Activated naive CD4-positive, alpha-beta T cell (primary cell): ENCODE measurements around the gene GAS6.
"Not testable (repeated sequence)": the region's sequence is repeated elsewhere in the genome, so short reads cannot be mapped to it uniquely, and the experiment has no call there.

Experiments used
- DNase-seq, 4 experiments: peaks; one replicate each; lab custom pipeline; 2025; lab: John Stamatoyannopoulos, UW

GAS6 gene

DNA sequence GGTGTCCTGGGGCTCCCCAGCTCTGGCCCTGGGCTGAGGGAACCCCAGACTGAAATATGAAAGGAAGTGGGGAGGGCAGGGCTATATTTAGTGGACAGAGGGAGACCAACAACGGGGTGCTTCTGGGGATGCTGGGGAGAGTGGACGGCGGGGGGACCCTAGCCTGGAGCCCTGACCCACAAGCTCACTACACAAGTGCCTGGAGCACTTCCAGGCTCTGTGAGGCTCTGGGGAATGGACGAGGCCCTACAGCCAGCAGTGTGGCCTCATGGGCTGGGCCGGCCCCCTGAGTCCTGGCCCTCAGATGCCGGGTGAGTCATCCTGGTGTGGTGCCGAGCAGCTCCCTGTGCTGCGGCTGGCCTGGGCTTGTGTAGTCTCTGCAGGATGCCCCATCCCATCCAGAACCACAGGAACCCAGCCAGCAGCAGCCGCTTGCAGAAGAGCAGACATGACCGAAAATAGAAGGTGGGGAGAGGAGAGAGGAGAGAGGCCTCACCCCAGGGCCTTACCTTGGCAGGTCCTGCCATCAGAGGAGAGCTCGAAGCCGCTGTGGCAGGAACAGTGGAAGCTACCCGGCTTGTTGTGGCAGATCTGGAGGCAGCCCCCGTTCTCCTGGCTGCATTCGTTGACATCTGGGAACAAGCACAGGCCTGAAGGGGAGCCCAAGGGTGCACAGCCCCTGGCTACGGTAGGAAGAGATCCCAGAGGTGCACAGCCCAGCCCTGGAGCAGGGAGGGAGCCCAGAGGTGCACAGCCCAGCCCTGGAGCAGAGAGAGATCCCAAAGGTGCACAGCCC, 26.1 kb downstream of the GAS6 start:
- DNase-seq: no peak

GRCh38 chr13:113836768-113837559, 26.9 kb downstream of the GAS6 start:
- DNase-seq: no peak

DNA sequence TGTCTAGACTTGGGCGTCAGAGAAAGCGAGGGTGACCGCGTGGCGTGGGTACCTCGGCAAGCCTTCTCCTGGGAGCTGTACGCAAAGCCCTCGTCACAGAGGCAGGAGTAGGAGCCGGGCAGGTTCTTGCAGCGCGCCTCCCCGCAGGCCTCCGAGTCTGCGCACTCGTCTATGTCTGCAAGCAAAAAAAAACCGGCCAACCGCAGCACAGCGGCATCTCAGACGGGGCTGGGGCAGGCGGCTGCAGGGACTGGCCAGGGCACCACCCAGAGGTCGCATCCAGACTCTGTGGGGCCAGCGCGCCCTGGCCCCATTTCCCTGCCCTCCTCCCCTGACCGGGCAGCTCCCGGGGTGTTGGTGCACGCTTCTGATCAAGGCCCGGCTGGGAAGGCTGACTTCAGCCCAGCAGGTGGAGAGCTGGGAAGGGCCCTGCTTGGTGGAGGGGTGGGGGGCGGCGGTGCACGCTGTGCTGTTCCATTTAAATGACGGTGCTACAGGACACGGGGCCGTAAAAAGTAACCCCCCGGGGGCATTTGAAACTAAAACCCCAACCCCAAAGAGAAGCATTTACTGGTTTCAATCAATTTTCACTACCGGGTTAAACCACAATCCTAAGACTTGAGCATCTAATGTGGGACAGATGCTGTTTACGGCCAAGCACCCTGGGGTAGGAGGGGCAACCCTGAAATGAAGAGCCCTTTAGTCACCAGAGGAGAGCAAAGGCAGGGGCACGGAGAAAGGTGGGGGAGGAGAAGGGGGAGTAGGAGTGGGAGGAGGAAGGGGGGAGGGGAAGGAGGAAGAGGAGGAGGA, 28.2 kb downstream of the GAS6 start:
- no peak for DNase-seq

DNA sequence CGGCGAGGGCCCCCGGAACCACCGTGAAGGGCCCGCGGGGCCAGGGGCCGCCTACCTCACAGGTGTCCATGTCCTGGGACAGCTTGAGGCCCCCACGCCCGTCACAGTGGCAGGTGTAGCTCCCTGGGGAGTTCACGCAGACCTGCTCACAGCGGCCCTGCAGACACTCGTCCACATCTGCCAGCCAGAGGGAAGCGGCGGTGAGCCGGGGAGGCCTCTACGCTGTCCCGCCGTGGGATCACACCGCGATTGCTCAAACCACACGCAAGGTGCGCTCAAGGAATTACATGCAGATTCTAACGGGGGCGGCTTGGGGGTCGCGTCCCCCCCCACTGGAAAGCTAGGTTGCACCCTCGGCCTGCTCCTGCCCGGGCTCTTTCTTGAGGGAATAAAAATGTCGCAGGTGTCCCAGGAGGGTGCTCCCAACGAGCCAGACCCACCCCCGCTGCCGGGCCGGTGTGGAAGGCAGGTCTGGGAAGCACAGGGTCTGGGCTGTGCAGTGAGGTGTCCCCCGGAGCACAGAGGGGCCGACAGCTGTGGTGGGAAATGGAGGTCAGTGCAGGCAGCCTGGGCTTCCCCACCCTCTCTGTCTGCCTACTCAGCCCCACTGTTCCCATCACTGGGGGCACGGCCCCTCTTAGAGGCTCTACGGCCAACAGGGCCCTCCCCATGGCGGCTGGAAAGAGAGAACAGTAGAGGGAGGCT, 29.2 kb downstream of the GAS6 start:
- no peak for DNase-seq

DNA sequence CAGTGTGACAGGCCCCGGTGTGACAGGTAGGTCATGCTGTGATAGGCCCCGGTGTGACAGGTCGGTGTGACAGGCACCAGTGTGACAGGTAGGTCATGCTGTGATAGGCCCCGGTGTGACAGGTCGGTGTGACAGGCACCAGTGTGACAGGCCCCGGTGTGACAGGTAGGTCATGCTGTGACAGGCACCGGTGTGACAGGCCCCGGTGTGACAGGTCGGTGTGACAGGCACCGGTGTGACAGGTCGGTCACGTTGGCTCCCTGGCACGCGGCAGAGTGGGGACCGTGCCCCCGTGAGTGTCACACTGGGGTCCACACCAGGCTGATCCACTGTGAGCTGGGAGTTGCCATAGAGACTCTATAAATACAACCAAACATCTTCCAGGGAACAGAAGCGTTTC, 29.9 kb downstream of the GAS6 start:
- not testable (repeated sequence) for DNase-seq

GRCh38 chr13:113833111-113833830, 30.6 kb downstream of the GAS6 start:
- no peak for DNase-seq

GRCh38 chr13:113832631-113833030, 31.2 kb downstream of the GAS6 start:
- no peak for DNase-seq

DNA sequence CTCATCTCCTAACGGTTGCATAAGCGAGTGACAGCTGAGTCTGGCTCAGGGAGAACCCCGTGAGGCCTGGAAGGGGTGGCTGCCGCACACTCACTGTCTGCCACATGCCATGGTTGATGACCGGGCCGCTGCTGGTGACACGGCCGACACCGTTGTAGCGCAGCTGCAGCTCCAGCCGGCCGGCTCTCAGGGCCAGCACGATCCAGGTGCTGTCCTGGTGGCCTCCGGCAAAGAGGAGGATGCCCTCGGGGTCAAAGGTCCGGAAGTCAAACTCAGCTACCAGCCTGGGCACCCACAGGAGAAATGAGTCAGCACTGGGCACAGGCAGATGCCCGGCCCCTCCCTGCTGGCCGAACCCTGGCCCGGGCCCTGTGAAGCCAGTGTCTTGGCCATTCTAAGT, 31.7 kb downstream of the GAS6 start:
- no peak for DNase-seq

- DNase-seq: no peak
These were observed 32.8 kb downstream of the GAS6 start for GRCh38 chr13:113831061-113831460.

DNA sequence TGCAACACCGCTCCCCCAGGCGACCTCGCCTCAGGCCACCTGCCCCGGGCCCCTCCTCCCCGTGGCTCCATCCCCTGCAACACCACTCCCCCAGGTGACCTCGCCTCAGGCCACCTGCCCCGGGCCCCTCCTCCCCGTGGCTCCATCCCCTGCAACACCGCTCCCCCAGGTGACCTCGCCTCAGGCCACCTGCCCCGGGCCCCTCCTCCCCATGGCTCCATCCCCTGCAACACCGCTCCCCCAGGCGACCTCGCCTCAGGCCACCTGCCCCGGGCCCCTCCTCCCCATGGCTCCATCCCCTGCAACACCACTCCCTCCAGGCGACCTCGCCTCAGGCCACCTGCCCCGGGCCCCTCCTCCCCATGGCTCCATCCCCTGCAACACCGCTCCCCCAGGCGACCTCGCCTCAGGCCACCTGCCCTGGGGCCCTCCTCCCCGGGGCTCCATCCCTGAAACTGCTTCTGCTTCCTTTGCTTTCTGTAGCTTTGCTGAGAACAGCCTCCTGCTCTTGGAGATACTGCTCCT, 33.4 kb downstream of the GAS6 start:
- DNase-seq: not testable (repeated sequence)

DNA sequence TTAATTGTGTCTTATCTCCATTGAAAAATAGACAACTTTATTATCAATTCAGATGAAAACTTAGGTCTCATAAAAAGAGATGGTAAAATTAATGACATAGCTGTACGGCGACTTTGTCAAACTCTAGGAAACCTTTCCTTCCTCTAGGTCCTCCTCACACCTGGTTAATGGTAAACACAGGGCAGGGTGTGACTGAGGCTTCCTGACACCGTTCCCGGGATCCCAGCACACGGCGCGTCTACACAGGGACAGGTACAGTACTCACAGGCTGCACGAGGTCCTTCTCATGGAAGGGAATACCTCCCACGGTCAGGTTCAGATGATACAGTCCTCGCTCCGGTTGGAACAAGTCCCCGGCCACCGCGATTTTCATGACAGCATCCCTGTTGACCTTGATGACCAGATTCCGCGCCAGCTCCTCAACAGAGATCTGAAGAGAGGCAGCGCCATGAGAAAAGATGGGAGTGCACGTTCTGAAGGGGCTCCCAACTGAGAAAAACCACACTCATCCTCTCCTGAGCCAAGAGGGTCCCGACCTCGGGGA, 35.5 kb downstream of the GAS6 start:
- no peak for DNase-seq

- no peak for DNase-seq
These were observed 36.9 kb downstream of the GAS6 start for GRCh38 chr13:113827021-113827420.

- not testable (repeated sequence) for DNase-seq
These were observed 37.4 kb downstream of the GAS6 start for GRCh38 chr13:113826446-113826845.

GRCh38 chr13:113825841-113826240, 38.0 kb downstream of the GAS6 start:
- DNase-seq: no peak

GRCh38 chr13:113823771-113824170, 40.1 kb downstream of the GAS6 start:
- DNase-seq: no peak

DNA sequence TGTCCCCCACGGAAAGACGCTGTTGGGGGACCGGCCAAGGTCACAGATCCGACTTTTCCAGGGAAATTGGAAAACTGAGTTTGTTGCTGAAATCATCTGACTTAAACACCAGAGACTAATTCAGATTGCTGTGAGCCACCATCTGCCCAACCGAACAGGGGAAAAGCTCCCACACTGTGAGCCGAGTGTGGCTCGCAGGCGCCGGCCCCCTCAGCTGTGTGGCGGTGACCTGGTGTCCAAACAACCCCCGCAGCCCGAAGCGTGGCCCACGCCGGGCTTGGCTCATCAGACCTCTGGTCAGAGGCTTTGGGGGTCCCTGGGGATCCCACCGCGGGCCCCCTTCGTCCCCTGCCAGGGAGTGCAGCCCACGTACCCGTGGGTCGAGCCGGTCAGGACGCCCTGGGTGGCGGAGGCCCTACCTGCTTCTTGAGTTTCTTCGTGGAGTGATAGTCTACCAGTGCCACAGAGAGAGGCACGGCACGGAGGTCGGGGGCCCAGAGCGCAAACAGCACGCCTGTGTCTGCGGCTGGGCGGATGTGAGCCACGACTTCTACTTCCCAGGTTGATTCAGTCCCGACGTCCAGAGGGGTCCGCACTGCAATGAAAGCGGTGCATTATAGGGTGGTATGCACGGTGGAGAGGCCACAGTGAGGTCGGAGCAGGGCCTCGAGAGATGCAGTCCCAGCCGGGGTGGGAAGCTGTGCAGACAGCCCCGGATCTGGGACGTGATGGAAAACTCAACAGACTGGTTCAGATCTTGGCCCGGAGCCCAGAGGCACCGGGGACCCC, 40.7 kb downstream of the GAS6 start:
- no peak for DNase-seq

DNA sequence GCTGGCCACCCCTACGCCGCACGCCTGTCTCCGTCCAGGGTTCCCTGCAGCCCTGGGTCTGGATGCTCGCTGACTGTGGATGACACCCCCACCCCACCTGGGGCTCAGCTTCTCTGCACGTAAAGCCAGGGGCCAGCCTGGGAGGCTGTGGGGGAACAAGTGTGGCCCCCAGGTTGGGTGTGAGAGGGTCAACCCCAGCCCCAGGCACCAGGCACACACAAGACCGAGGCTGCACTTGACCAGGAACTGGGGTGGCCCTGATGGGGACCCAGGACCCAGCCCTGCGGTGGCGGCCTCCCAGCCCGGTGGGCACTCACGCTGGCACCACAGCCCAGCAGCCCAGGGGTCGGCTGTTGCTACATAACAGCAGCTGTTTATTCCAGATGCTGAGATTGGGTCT, 41.6 kb downstream of the GAS6 start:
- DNase-seq: no peak

DNA sequence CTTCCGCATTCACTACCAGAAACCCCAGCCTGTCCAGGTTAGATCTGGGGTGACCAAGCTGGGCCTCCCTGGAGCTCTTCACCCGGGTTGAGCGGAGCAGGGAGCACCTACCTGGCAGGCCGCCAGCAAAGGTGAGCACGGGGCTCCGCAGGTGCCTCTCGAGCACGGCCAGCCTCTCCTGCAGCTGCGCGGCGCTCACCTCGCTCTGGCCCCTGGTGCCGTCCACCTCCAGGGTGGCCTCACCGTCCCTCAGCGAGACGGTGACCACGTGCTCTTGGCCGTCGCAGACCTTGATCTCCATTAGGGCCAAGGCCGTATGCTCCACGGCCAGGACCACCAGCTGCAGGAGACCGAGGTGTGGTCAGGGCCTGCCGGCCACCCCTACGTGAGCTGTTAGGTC, 42.0 kb downstream of the GAS6 start:
- no peak for DNase-seq

- no peak for DNase-seq
These were observed 42.8 kb downstream of the GAS6 start for GRCh38 chr13:113820813-113821651.
